Ascending aorta (tissue), 2 donors: ENCODE measurements around the gene CYTH4. TPM values are rescaled to one million over a fixed set of nuclear protein-coding genes. Genes with fewer than 3 reads are reported as not detected.

Experiments used
- DNase-seq, 2 donors: peaks; one replicate each; pipeline ENCODE4 v3.0.0-alpha.2; 2019; ENCODE audit warnings: low spot score in 2 of 2
- H3K27ac ChIP-seq, 2 donors: fragments of 200-600 bp; sonication (generic); one replicate each; pipeline ENCODE4 v1.5.1; 2016 to 2017; ENCODE audit warnings: mild to moderate bottlenecking in 1 of 2
- H3K27me3 ChIP-seq: fragments of 200-600 bp; sonication (generic); one replicate; pipeline ENCODE4 v1.5.1; 2017
- H3K36me3 ChIP-seq, 2 donors: fragments of 200-600 bp; sonication (generic); one replicate each; pipeline ENCODE4 v1.5.1; 2016
- H3K4me1 ChIP-seq, 2 donors: fragments of 200-600 bp; sonication (generic); one replicate each; pipeline ENCODE4 v1.5.1; 2016 to 2017; ENCODE audit warnings: mild to moderate bottlenecking in 1 of 2
- H3K4me3 ChIP-seq, 2 donors: fragments of 200-600 bp; sonication (generic); one replicate each; pipeline ENCODE4 v1.5.1; 2016 to 2017; ENCODE audit warnings: mild to moderate bottlenecking in 1 of 2
- H3K9me3 ChIP-seq, 2 donors: fragments of 200-600 bp; sonication (generic); one replicate each; pipeline ENCODE4 v1.5.1; 2016
- intact Hi-C: fragments of 100-400 bp; cut with DNase I; formaldehyde crosslinking; loops from one replicate; pipeline ENCODE4 v1.15.1; 2023
- total RNA-seq: library from RNA; depleted of rRNA; stranded (reverse); fragments of >200 nt; gene quantifications from one replicate; pipeline ENCODE4 v1.1.0, GENCODE V29; 2016
- TF ChIP-seq, protein P1 (sequence below), 3 experiments: fragments of 200-600 bp in 2 of 3; fragments of 450-650 bp in 1 of 3; sonication (generic) in 2 of 3; IDR thresholded peaks; one replicate each; pipeline ENCODE4 v1.5.1; 2016 to 2019; ENCODE audit warnings: antibody characterized with exemption in 3 of 3, mild to moderate bottlenecking in 1 of 3, moderate library complexity in 1 of 3

The CYTH4 gene
- total RNA-seq, 1 donor from 2014 or later: 130 TPM

DNA sequence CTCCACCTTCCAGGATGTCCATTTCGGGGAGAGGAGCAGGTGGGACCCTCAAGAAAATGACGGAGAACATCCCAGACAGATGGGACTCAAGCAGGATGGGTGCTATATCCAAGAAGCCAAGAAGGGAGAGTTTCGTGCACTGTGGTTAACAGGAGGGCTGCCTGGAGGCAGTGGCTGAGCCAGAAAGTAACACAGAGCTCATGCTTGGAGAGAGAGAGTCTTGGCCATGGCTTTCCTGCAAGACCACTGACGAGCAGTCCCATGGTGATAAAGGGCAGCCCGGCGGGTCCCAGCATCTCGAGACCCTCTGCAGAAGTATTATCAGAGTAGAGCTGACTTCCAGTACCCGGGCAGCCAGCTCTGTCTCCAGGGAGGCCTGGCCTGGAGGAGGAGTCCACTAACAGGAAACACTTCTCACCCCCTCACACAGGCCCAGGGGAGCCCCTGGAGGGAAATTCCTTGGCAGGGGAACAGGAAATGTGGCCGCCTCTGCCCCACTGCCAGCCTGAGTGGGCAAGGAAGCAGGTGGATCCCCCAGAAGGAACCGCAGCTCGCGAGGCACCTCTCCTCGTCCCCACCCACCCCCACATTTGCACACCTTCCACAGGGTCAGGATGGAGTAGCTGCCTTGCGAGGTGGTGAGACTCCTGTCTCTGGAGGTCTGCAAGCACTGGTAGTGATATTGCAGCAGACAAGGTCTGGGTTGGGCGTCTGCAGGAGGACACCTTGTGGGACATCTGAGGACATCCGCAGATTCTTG, 32.2 kb downstream of the CYTH4 start:
- no peak overlapping the region for H3K27ac ChIP-seq
- H3K36me3 ChIP-seq: no peaks in the 10 kb centered on the region
- intact Hi-C loops: loop anchor here (5.0 to 10.0 kb wide), 2 partner anchors 143 to 280 kb away; no protein-coding TSS in a partner anchor
- no peaks in the 10 kb centered on the region for H3K27me3 ChIP-seq
- no peak for DNase-seq
- TF ChIP-seq, protein P1, sequence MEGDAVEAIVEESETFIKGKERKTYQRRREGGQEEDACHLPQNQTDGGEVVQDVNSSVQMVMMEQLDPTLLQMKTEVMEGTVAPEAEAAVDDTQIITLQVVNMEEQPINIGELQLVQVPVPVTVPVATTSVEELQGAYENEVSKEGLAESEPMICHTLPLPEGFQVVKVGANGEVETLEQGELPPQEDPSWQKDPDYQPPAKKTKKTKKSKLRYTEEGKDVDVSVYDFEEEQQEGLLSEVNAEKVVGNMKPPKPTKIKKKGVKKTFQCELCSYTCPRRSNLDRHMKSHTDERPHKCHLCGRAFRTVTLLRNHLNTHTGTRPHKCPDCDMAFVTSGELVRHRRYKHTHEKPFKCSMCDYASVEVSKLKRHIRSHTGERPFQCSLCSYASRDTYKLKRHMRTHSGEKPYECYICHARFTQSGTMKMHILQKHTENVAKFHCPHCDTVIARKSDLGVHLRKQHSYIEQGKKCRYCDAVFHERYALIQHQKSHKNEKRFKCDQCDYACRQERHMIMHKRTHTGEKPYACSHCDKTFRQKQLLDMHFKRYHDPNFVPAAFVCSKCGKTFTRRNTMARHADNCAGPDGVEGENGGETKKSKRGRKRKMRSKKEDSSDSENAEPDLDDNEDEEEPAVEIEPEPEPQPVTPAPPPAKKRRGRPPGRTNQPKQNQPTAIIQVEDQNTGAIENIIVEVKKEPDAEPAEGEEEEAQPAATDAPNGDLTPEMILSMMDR (IDR thresholded peaks at IDR 0.05): no peak
- H3K4me3 ChIP-seq: no peak overlapping the region
- no peaks in the 10 kb centered on the region for H3K9me3 ChIP-seq
- H3K4me1 ChIP-seq: no peaks in the 10 kb centered on the region

DNA sequence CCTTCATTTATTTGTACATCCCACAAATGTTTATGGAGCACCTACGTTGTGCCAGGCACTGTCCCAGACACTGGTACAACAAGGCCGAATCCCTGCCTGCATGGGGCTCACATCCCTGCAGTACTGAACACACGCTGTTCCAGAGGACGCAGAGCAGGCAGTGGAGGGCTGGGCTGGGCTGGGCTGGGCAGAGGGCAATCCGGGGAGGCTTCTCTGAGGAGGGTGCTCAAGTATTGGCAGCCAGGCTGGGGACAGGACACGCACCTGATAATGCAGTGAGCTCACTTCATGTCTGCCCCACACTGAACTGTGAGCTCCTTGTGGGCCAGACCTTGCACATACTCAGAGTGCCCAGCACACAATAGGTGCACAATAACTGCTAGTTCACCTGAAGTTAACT, 34.1 kb downstream of the CYTH4 start:
- H3K27me3 ChIP-seq: no peaks in the 10 kb centered on the region
- DNase-seq: no peak
- H3K36me3 ChIP-seq: no peaks in the 10 kb centered on the region
- no peaks in the 10 kb centered on the region for H3K4me1 ChIP-seq
- H3K4me3 ChIP-seq: no peak overlapping the region
- no peaks in the 10 kb centered on the region for H3K9me3 ChIP-seq
- intact Hi-C loops: loop anchor here (10.0 kb wide), 1 partner anchor 278 kb away; no protein-coding TSS in a partner anchor
- TF ChIP-seq, protein P1 (IDR thresholded peaks at IDR 0.05): no peak
- H3K27ac ChIP-seq: no peak overlapping the region

DNA sequence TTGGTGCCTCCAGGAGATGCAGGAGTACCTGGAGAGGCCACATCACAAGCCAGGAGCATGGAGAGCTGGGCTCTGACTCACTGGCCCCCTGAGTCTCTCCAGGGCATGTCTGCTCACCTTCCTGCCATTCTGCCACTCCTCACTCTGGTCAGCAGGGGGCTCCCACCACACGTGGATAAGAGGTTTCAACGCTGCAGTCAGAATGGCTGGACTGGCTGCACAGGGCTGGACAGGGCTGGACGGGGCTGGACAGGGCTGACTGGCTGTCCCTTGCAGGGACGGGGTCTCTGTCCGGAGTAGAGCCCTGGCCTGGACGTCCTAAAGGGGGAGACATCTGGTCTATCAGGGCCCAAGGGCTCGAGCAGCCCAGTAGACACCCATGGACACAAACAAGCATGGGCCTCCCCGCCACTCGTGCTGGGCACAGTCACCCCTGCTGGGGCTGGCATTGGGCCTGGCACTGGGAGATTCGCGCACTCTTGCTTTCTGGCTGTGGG, 34.6 kb downstream of the CYTH4 start:
- H3K27me3 ChIP-seq: no peaks in the 10 kb centered on the region
- H3K27ac ChIP-seq: no peak overlapping the region
- no peak overlapping the region for H3K4me3 ChIP-seq
- H3K36me3 ChIP-seq: no peaks in the 10 kb centered on the region
- TF ChIP-seq, protein P1 (IDR thresholded peaks at IDR 0.05): peak; percentile 46 to 80 (median 69)
- intact Hi-C loops: loop anchor here (10.0 kb wide), 1 partner anchor 278 kb away; no protein-coding TSS in a partner anchor
- no peaks in the 10 kb centered on the region for H3K4me1 ChIP-seq
- no peaks in the 10 kb centered on the region for H3K9me3 ChIP-seq
- DNase-seq: peak in 1 of 2 donors; percentile 76

DNA sequence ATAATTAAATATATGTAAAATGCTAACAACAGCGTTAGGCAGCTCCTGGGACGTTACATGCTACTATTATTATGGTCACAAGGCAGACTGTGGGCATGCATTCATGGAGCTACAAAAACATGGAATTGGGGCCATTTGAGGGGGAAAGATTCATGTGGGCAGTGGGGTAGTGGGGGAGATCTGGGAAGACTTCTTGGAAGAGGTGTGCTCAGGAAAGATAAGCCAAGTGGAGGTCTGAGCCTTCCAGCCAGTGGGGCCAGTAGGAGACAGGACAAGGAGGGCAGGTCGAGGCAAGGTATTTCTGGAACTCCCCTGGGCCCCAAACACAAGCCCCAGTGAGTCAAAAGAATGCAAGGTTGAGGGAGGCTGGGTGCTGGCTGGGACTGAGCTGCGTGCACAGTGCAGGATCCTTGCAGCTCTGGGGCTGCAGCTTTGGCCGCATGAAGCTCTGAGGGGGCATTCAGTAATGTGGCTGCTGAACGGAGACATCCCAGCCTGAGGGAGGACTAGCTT, 35.4 kb downstream of the CYTH4 start:
- H3K4me3 ChIP-seq: no peak overlapping the region
- TF ChIP-seq, protein P1 (IDR thresholded peaks at IDR 0.05): no peak
- no peaks in the 10 kb centered on the region for H3K9me3 ChIP-seq
- H3K4me1 ChIP-seq: no peaks in the 10 kb centered on the region
- H3K27ac ChIP-seq: no peak overlapping the region
- intact Hi-C loops: loop anchor here (10.0 kb wide), 1 partner anchor 277 kb away; no protein-coding TSS in a partner anchor
- no peak for DNase-seq
- H3K36me3 ChIP-seq: no peaks in the 10 kb centered on the region
- no peaks in the 10 kb centered on the region for H3K27me3 ChIP-seq

DNA sequence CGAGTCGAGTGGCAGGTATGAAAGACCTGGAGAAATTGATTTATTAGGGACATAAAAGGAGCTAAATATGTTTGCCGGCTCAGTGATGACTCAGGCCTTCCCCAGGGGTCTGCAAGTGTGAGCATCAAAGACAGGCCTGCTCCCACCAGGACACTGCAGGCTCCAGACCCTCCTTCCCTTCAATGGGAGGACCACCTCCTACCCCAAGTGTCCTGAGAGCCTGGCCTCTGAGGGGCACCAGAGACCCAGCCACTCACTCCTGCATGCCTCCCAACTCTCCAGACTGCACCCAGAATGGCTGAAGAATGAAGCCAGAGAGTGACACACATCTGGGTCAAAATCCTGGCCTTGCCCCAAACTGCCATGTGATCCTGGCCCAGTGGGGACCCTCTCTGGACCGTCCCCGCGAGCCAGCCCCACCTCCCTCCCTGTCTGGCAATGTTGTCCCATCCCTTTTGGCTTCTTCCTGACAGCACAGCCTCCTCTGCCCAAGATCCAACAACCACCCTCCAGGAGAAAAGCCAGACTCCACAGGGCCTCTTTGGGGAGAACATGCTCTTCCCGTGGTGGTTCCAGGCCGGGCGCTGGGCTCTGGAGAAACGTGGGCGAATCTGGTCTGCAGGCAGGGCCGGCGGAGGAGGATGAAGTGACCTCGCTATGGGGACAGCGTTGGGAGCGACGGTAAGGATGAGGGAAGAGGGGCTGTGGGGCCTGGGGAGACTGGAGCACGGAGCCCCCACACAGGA, 36.2 kb downstream of the CYTH4 start:
- TF ChIP-seq, protein P1 (IDR thresholded peaks at IDR 0.05): no peak
- Histone ChIP-seq H3K27me3 (no peaks in the 10 kb centered on the region), H3K9me3 (no peaks in the 10 kb centered on the region), H3K27ac (no peak overlapping the region), H3K4me3 (no peak overlapping the region), H3K4me1 (no peaks in the 10 kb centered on the region), H3K36me3 (no peaks in the 10 kb centered on the region)
- DNase-seq: no peak
- intact Hi-C loops: loop anchor here (10.0 kb wide), 1 partner anchor 276 kb away; no protein-coding TSS in a partner anchor
